Small intestine (tissue), 7 donors: ENCODE measurements around the gene PIGBOS1. TPM values are rescaled to one million over a fixed set of nuclear protein-coding genes. Genes with fewer than 3 reads are reported as not detected.

ENCODE experiments used
- DNase-seq, 2 donors: peaks; one replicate each; pipeline versions ENCODE4 v3.0.0 to v3.0.0-alpha.2; 2013
- FAIRE-seq: peaks from 2 replicates; lab custom pipeline; 2012; peaks lifted over from hg19 to GRCh38; lab: Jason Lieb, UNC
- H3K27ac ChIP-seq, 3 donors: one replicate each; pipeline ENCODE4 v1.5.1; 2013; ENCODE audit warnings: low read length in 2 of 3, mild to moderate bottlenecking in 2 of 3, control low read depth in 1 of 3, inconsistent platforms in 1 of 3, low read depth in 1 of 3, moderate library complexity in 1 of 3
- H3K27me3 ChIP-seq, 3 donors: one replicate each; pipeline ENCODE4 v1.6.1; 2013; ENCODE audit warnings: low read length in 3 of 3, inconsistent platforms in 1 of 3; ENCODE audit not compliant: control insufficient read depth in 3 of 3, insufficient read depth in 3 of 3
- H3K36me3 ChIP-seq, 3 donors: one replicate each; pipeline ENCODE4 v1.6.1; 2013; ENCODE audit warnings: low read length in 3 of 3, inconsistent platforms in 1 of 3, low read depth in 1 of 3, mild to moderate bottlenecking in 1 of 3, moderate library complexity in 1 of 3; ENCODE audit not compliant: control insufficient read depth in 3 of 3, insufficient read depth in 2 of 3
- H3K4me1 ChIP-seq, 3 donors: one replicate each; pipeline ENCODE4 v1.6.1; 2013; ENCODE audit warnings: low read length in 2 of 3, inconsistent platforms in 1 of 3, low read depth in 1 of 3, mild to moderate bottlenecking in 1 of 3, moderate library complexity in 1 of 3; ENCODE audit not compliant: control insufficient read depth in 3 of 3, insufficient read depth in 2 of 3
- H3K4me3 ChIP-seq, 3 donors: one replicate each; pipeline ENCODE4 v1.5.1; 2013; ENCODE audit warnings: low read length in 3 of 3, control low read depth in 1 of 3, inconsistent platforms in 1 of 3, low read depth in 1 of 3, mild to moderate bottlenecking in 1 of 3, moderate library complexity in 1 of 3
- H3K9me3 ChIP-seq, 2 donors: one replicate each; pipeline ENCODE4 v1.6.1; 2013; ENCODE audit warnings: low read depth in 1 of 2, low read length in 1 of 2; ENCODE audit not compliant: control insufficient read depth in 2 of 2, insufficient read depth in 1 of 2
- WGBS, 3 donors: extraction: QIAGEN DNeasy Blood & Tissue Kit; methylation state at CpG; one replicate each; pipeline ENCODE4 v1.1.7; 2013; 5-methylcytosine and 5-hydroxymethylcytosine counted together
- polyA plus RNA-seq, 4 donors: library from polyadenylated mRNA; stranded (reverse) in 3 of 4; unstranded in 1 of 4; fragments of 200-250 nt in 3 of 4; fragments of 120-200 nt in 1 of 4; gene quantifications; one replicate each; pipeline versions ENCODE4 v1.2.1 to v1.2.3, GENCODE V29; 2013
- donor health status: healthy with polysubstance abuse.
- donor health status: control.
- donor health status: control.
- donor health status: Bipolar disorder and iron deficiency.
- donor health status: healthy.

PIGBOS1 gene
- polyA plus RNA-seq, 4 donors, result 18.7 to 23.2 (median 20.8) TPM

- FAIRE-seq (no peak), DNase-seq (no peak)
- Histone ChIP-seq H3K27ac (peak overlapping the region in 1 of 3 donors; percentile 66), H3K36me3 (no peaks in the 10 kb centered on the region), H3K4me1 (no peaks in the 10 kb centered on the region), H3K9me3 (no peaks in the 10 kb centered on the region), H3K4me3 (no peak overlapping the region), H3K27me3 (no peaks in the 10 kb centered on the region)
- 77 to 89% (median 87%) methylated on average over 2 of the region's 2 CpGs for WGBS, 3 donors
Measured at GRCh38 chr15:55268176-55268695, 50.7 kb downstream of the PIGBOS1 start.

GRCh38 chr15:55267401-55268175, 51.3 kb downstream of the PIGBOS1 start:
- Histone ChIP-seq H3K27me3 (no peaks in the 10 kb centered on the region), H3K9me3 (no peaks in the 10 kb centered on the region), H3K27ac (peak overlapping the region in 2 of 3 donors; percentile 58 to 75), H3K4me1 (no peaks in the 10 kb centered on the region), H3K36me3 (no peaks in the 10 kb centered on the region), H3K4me3 (no peak overlapping the region)
- 64 to 69% (median 66%) methylated on average over 10 of the region's 10 CpGs for WGBS, 3 donors
- FAIRE-seq (no peak), DNase-seq (peak in 1 of 2 donors; percentile 56)

Other genes starting within 250 kb of the PIGBOS1 start
- gene RSL24D1, start 122.2 kb downstream of the PIGBOS1 start, polyA plus RNA-seq, result 10 to 100 TPM; 42.7 to 79.3 (median 78.3) TPM
- gene RAB27A, start 29.3 kb downstream of the PIGBOS1 start, polyA plus RNA-seq, result 10 to 100 TPM; 24.8 to 52.3 (median 32.9) TPM
- gene PIGB, start 99 bp upstream of the PIGBOS1 start, polyA plus RNA-seq, result 10 to 100 TPM in 3 of 4 donors, 1 to 10 TPM in 1; 9.7 to 20.1 (median 12.6) TPM
- 10 to 100 TPM in 2 of 4 donors, 1 to 10 TPM in 2; 4.7 to 42.0 (median 16.8) TPM for gene CCPG1, start 89.2 kb upstream of the PIGBOS1 start, polyA plus RNA-seq
- gene PIERCE2, start 89.4 kb upstream of the PIGBOS1 start, polyA plus RNA-seq, result 1 to 10 TPM; 1.5 to 6.7 (median 3.0) TPM
- 1 to 10 TPM in 3 of 4 donors, not detected in 1; 1.8 to 2.4 (median 2.1) TPM for gene DNAAF4, start 189.1 kb upstream of the PIGBOS1 start, polyA plus RNA-seq